GM19372 (cell line): Measurements from ENCODE around the gene GPN3.
"Not testable (repeated sequence)": the region's sequence is repeated elsewhere in the genome, so short reads cannot be mapped to it uniquely, and the experiment has no call there.

Experiments used
- ATAC-seq: cut with Tn5 transposase; IDR thresholded peaks from one replicate; pipeline ENCODE4 v1.9.1; 2021; ENCODE audit warnings: mild to moderate bottlenecking, low read depth, moderate library complexity; ENCODE audit not compliant: unreplicated experiment

The GPN3 gene

GRCh38 chr12:110468214-110469048 is at the start of gene GPN3, which contains the start of gene FAM216A:
Gene GPN3, minus strand, starts transcription at chr12:110468257. Its CDS starts 54 bp downstream, at chr12:110468203.
Gene FAM216A, plus strand, starts transcription at chr12:110468845. Its CDS starts 31 bp downstream, at chr12:110468876.
- ATAC-seq = peak; percentile 74

GRCh38 chr12:110516995-110517394 is 48.9 kb upstream of the GPN3 start:
- no peak for ATAC-seq

GRCh38 chr12:110514363-110514762 is 46.3 kb upstream of the GPN3 start:
- ATAC-seq = no peak

- ATAC-seq = no peak
Observed at GRCh38 chr12:110513842-110514241, 45.8 kb upstream of the GPN3 start.

- ATAC-seq = no peak
Observed at GRCh38 chr12:110508071-110508586, 40.1 kb upstream of the GPN3 start.

GRCh38 chr12:110505332-110505731 is 37.3 kb upstream of the GPN3 start:
- no peak for ATAC-seq

- ATAC-seq = no peak
Observed at GRCh38 chr12:110503432-110503831, 35.4 kb upstream of the GPN3 start.

- ATAC-seq = peak; percentile 94
Observed at GRCh38 chr12:110501752-110502738, 34.0 kb upstream of the GPN3 start, which contains the start of the genes RAD9B and VPS29. Gene RAD9B, plus strand, starts transcription at chr12:110502331. Its CDS starts 7 bp downstream, at chr12:110502338. Gene VPS29, minus strand, starts transcription at chr12:110502111. Its CDS starts 60 bp downstream, at chr12:110502051.

GRCh38 chr12:110501399-110501751 is 33.3 kb upstream of the GPN3 start:
- ATAC-seq = peak; percentile 17

- ATAC-seq = no peak
Observed at GRCh38 chr12:110498984-110499706, 31.1 kb upstream of the GPN3 start.

GRCh38 chr12:110475426-110475825 is 7.4 kb upstream of the GPN3 start:
- no peak for ATAC-seq

GRCh38 chr12:110467847-110468213 is 227 bp downstream of the GPN3 start:
- ATAC-seq = no peak

GRCh38 chr12:110466791-110467190 is 1.3 kb downstream of the GPN3 start:
- no peak for ATAC-seq

GRCh38 chr12:110465765-110466164 is 2.3 kb downstream of the GPN3 start:
- ATAC-seq = not testable (repeated sequence)

- no peak for ATAC-seq
Observed at GRCh38 chr12:110465024-110465423, 3.0 kb downstream of the GPN3 start.

GRCh38 chr12:110461189-110461588 is 6.9 kb downstream of the GPN3 start:
- not testable (repeated sequence) for ATAC-seq

- no peak for ATAC-seq
Observed at GRCh38 chr12:110458756-110459155, 9.3 kb downstream of the GPN3 start.

GRCh38 chr12:110453569-110454296 is 14.3 kb downstream of the GPN3 start:
- ATAC-seq = no peak

GRCh38 chr12:110451263-110451662 is 16.8 kb downstream of the GPN3 start:
- no peak for ATAC-seq
